HCT116 (cell line): Measurements from ENCODE around the gene MUC4. TPM values are rescaled to one million over a fixed set of nuclear protein-coding genes. Genes with fewer than 3 reads are reported as not detected.
"Not testable (repeated sequence)": the region's sequence is repeated elsewhere in the genome, so short reads cannot be mapped to it uniquely, and the experiment has no call there.

Experiments
- ATAC-seq: fragments of 200-7000 bp; cut with Tn5 transposase; 2 replicates; pipeline ENCODE4 v1.9.1; 2020; ENCODE audit warnings: mild to moderate bottlenecking, moderate library complexity
- BruUV-seq: library from RNA; stranded (reverse); fragments of 400-500 nt; replicated peaks from 2 replicates; lab custom pipeline; 2021; lab: Mats Ljungman, UMichigan
- CTCF ChIA-PET: fragments of 300-600 bp; sonication (Branson Sonifier 250); formaldehyde crosslinking; loops from one replicate; lab custom pipeline; 2021; ENCODE audit warnings: antibody characterized with exemption; lab: Charles Lee
- POLR2A ChIA-PET: fragments of 300-600, 350-600 bp; sonication (Branson Sonifier 250); formaldehyde crosslinking; loops from one replicate; lab custom pipeline; 2021; ENCODE audit warnings: antibody characterized with exemption; lab: Charles Lee
- RAD21 ChIA-PET, 2 experiments: fragments of 300-600 bp; sonication (Branson Sonifier 250); formaldehyde crosslinking; loops; one replicate each; lab custom pipeline; 2023; ENCODE audit warnings: low total read pairs in 2 of 2; ENCODE audit not compliant: uncharacterized antibody in 2 of 2, unreplicated experiment in 2 of 2, low non-redundant PET in 1 of 2; lab: Charles Lee
- DNase-seq: peaks from one replicate; pipeline ENCODE4 v3.0.0-alpha.2; 2010; ENCODE audit warnings: low read depth, low spot score
- H2AFZ ChIP-seq: fragments of 200-600 bp; shearing (Covaris generic), sonication (generic); 2 replicates; pipeline ENCODE4 v1.6.1; 2017; ENCODE audit warnings: low read depth, mixed run types, mixed read lengths, antibody characterized with exemption, low read length; ENCODE audit not compliant: poor library complexity, severe bottlenecking
- H3K27ac ChIP-seq: 2 replicates; pipeline ENCODE4 v1.5.1; 2012; ENCODE audit warnings: low read depth, low read length
- H3K27me3 ChIP-seq: fragments of 200-600 bp; sonication (generic); 2 replicates; pipeline ENCODE4 v1.6.1; 2016; ENCODE audit warnings: mixed run types, low read length, mixed read lengths; ENCODE audit not compliant: insufficient read depth
- H3K36me3 ChIP-seq, 2 experiments: fragments of 200-500 bp in 1 of 2; fragments of 200-600 bp in 1 of 2; sonication (Bioruptor generic) in 1 of 2; sonication (generic) in 1 of 2; 2 replicates each; pipeline versions ENCODE4 v1.5.1 to v1.6.1; 2014 to 2016; ENCODE audit warnings: low read length in 2 of 2, inconsistent platforms in 1 of 2, mixed read lengths in 1 of 2, mixed run types in 1 of 2; ENCODE audit not compliant: insufficient read depth in 2 of 2, control insufficient read depth in 1 of 2
- H3K4me1 ChIP-seq, 2 experiments: fragments of 200-600 bp in 1 of 2; sonication (generic) in 1 of 2; 2 replicates each; pipeline versions ENCODE4 v1.5.1 to v1.6.1; 2012 to 2017; ENCODE audit warnings: low read length in 2 of 2, inconsistent platforms in 1 of 2, mild to moderate bottlenecking in 1 of 2, mixed read lengths in 1 of 2, mixed run types in 1 of 2, moderate library complexity in 1 of 2; ENCODE audit not compliant: insufficient read depth in 2 of 2, control insufficient read depth in 1 of 2
- H3K4me2 ChIP-seq: fragments of 200-600 bp; sonication (generic); 2 replicates; pipeline ENCODE4 v1.6.1; 2017; ENCODE audit warnings: mixed run types, low read length, mixed read lengths
- H3K4me3 ChIP-seq, 2 experiments: fragments of 200-600 bp in 1 of 2; sonication (generic) in 1 of 2; replicated peaks in 1 of 2; 2 replicates each; pipeline ENCODE4 v1.5.1; 2011 to 2016; ENCODE audit warnings: low read length in 2 of 2, control low read depth in 1 of 2, low read depth in 1 of 2, mild to moderate bottlenecking in 1 of 2, mixed read lengths in 1 of 2, mixed run types in 1 of 2
- H3K79me2 ChIP-seq: fragments of 200-600 bp; sonication (generic); 2 replicates; pipeline ENCODE4 v1.6.1; 2017; ENCODE audit warnings: mild to moderate bottlenecking, mixed run types, low read length, moderate library complexity, mixed read lengths; ENCODE audit not compliant: insufficient read depth
- H3K9ac ChIP-seq: fragments of 200-600 bp; sonication (generic); 2 replicates; pipeline ENCODE4 v1.6.1; 2016; ENCODE audit warnings: low read length, mixed read lengths
- H3K9me2 ChIP-seq: fragments of 200-600 bp; sonication (generic), shearing (Covaris generic); 2 replicates; pipeline ENCODE4 v1.6.1; 2017; ENCODE audit warnings: mixed run types, mild to moderate bottlenecking, moderate library complexity; ENCODE audit not compliant: insufficient read depth
- H3K9me3 ChIP-seq, 2 experiments: fragments of 200-500 bp in 1 of 2; fragments of 200-600 bp in 1 of 2; sonication (Bioruptor generic) in 1 of 2; sonication (generic) in 1 of 2; 2 replicates each; pipeline ENCODE4 v1.6.1; 2014 to 2017; ENCODE audit warnings: low read length in 2 of 2, mixed read lengths in 2 of 2, inconsistent platforms in 1 of 2, low read depth in 1 of 2, mild to moderate bottlenecking in 1 of 2, mixed run types in 1 of 2, moderate library complexity in 1 of 2; ENCODE audit not compliant: control insufficient read depth in 1 of 2, insufficient read depth in 1 of 2
- H4K20me1 ChIP-seq: fragments of 200-600 bp; sonication (generic), shearing (Covaris generic); 2 replicates; pipeline ENCODE4 v1.6.1; 2017; ENCODE audit warnings: mixed run types, mild to moderate bottlenecking, moderate library complexity; ENCODE audit not compliant: insufficient read depth
- CBX3 ChIP-seq: IDR thresholded peaks from 2 replicates; pipeline ENCODE4 v1.6.1; 2012; ENCODE audit warnings: low read depth
- CEBPB ChIP-seq: IDR thresholded peaks from 2 replicates; pipeline ENCODE4 v1.6.1; 2012; ENCODE audit warnings: low read depth
- CTCF ChIP-seq, 3 experiments: fragments of 200-600 bp in 1 of 3; sonication (generic) in 1 of 3; IDR thresholded peaks in 2 of 3; conservative IDR thresholded peaks in 1 of 3; 2 replicates each; pipeline ENCODE4 v1.5.1; 2012 to 2017; ENCODE audit warnings: low read depth in 2 of 3, low read length in 2 of 3, antibody characterized with exemption in 1 of 3, borderline replicate concordance in 1 of 3, control low read depth in 1 of 3, mild to moderate bottlenecking in 1 of 3, mixed read lengths in 1 of 3, mixed run types in 1 of 3, moderate library complexity in 1 of 3; ENCODE audit not compliant: insufficient read depth in 1 of 3
- ELF1 ChIP-seq: IDR thresholded peaks from 2 replicates; pipeline ENCODE4 v1.6.1; 2012; ENCODE audit warnings: low read depth, borderline replicate concordance
- EZH2 ChIP-seq: fragments of 200-600 bp; sonication (generic); IDR thresholded peaks from 2 replicates; pipeline ENCODE4 v1.6.1; 2017; ENCODE audit warnings: antibody characterized with exemption, mixed run types
- EZH2phosphoT487 ChIP-seq: fragments of 200-600 bp; IDR thresholded peaks from 2 replicates; pipeline ENCODE4 v1.6.1; 2018; ENCODE audit warnings: antibody characterized with exemption, borderline replicate concordance
- FOSL1 ChIP-seq: IDR thresholded peaks from 2 replicates; pipeline ENCODE4 v1.6.1; 2012; ENCODE audit warnings: low read depth
- POLR2A ChIP-seq: IDR thresholded peaks from 2 replicates; pipeline ENCODE4 v1.7.0; 2011; ENCODE audit warnings: borderline replicate concordance; ENCODE audit not compliant: insufficient read depth, insufficient read length; ENCODE audit errors: extremely low read depth
- RAD21 ChIP-seq: IDR thresholded peaks from 2 replicates; pipeline ENCODE4 v1.6.1; 2012; ENCODE audit warnings: low read depth, mild to moderate bottlenecking
- REST ChIP-seq: IDR thresholded peaks from 2 replicates; pipeline ENCODE4 v1.6.1; 2012; ENCODE audit warnings: low read depth
- SP1 ChIP-seq: IDR thresholded peaks from 2 replicates; pipeline ENCODE4 v1.6.1; 2012; ENCODE audit warnings: low read depth
- ZFX ChIP-seq: fragments of 450-650 bp; IDR thresholded peaks from 2 replicates; pipeline ENCODE4 v1.6.1; 2017
- intact Hi-C: fragments of 100-400 bp; cut with micrococcal nuclease; formaldehyde crosslinking; loops from 2 replicates; pipeline ENCODE4 v1.10.0; 2022
- total RNA-seq: library from RNA; stranded (reverse); gene quantifications from one replicate; pipeline ENCODE4 v1.2.1, GENCODE V29; 2021; ENCODE audit not compliant: unreplicated experiment

The MUC4 gene
- total RNA-seq, 1 experiment from 2014 or later, result 0.64 TPM

GRCh38 chr3:195794708-195795107, 17.0 kb downstream of the MUC4 start:
- H3K36me3 ChIP-seq, result no peaks in the 10 kb centered on the region
- no peaks in the 10 kb centered on the region for H3K4me1 ChIP-seq
- H3K79me2 ChIP-seq, result no peaks in the 10 kb centered on the region
- RAD21 ChIA-PET, result no interaction called here
- H3K27me3 ChIP-seq, result peaks cover 9% of the 10 kb centered on the region; the same call in 1 of the 2 replicates
- H3K9me2 ChIP-seq, result no peaks in the 10 kb centered on the region
- POLR2A ChIA-PET, result no interaction called here
- DNase-seq (no peak), ATAC-seq (no peak)
- no peak overlapping the region for H2AFZ ChIP-seq
- no peak overlapping the region for H3K4me3 ChIP-seq
- no peaks in the 10 kb centered on the region for H4K20me1 ChIP-seq
- no peak overlapping the region for H3K27ac ChIP-seq
- no peak for TF ChIP-seq ZFX
- no peak for TF ChIP-seq FOSL1
- TF ChIP-seq ELF1, result no peak
- TF ChIP-seq POLR2A, result no peak
- no peak for TF ChIP-seq EZH2
- TF ChIP-seq SP1, result no peak
- no peak for TF ChIP-seq CEBPB
- no peak for TF ChIP-seq REST
- TF ChIP-seq EZH2phosphoT487, result no peak
- no peak for TF ChIP-seq CTCF (IDR thresholded peaks at IDR 0.05 in 2 of 3, conservative IDR thresholded peaks at IDR 0.05 in 1 of 3; ENCODE audit: borderline replicate concordance in 1 of 3, insufficient read depth in 1 of 3, low read depth in 2 of 3, low read length in 2 of 3)
- no peak for TF ChIP-seq RAD21
- TF ChIP-seq CBX3, result no peak
- intact Hi-C loops, result no loop called here
- no peak overlapping the region for H3K9ac ChIP-seq
- no peaks in the 10 kb centered on the region for H3K9me3 ChIP-seq
- BruUV-seq, result no TSS peak
- CTCF ChIA-PET, result no interaction called here
- no peak overlapping the region for H3K4me2 ChIP-seq

DNA sequence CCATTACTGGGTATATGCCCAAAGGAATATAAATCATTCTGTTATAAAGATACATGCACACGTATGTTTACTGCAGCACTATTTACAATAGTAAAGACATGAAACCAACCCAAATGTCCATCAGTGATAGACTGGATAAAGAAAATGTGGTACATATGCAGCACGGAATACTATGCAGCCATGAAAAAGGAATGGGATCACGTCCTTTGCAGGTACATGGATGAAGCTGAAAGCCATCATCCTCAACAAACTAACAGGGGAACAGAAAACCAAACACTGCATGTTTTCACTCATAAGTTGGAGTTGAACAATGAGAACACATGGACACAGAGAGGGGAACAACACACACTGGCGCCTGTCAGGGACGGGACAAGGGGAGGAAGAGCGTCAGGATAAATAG, 19.1 kb downstream of the MUC4 start:
- H2AFZ ChIP-seq, DNase-seq, H4K20me1 ChIP-seq, H3K27me3 ChIP-seq, H3K27ac ChIP-seq, POLR2A ChIA-PET, intact Hi-C loops, ATAC-seq, H3K9ac ChIP-seq, H3K4me1 ChIP-seq, H3K4me3 ChIP-seq, H3K4me2 ChIP-seq, H3K79me2 ChIP-seq, CTCF ChIA-PET, RAD21 ChIA-PET, H3K9me2 ChIP-seq, H3K36me3 ChIP-seq, H3K9me3 ChIP-seq, BruUV-seq: not testable (repeated sequence)
